GM12878 (cell line): ENCODE results near the gene C3. TPM values are rescaled to one million over a fixed set of nuclear protein-coding genes. Genes with fewer than 3 reads are reported as not detected.

Experiments
- CHD2 ChIP-seq: IDR thresholded peaks from 2 replicates; pipeline ENCODE4 v1.6.1; 2011; ENCODE audit warnings: low read depth, low read length, improper control_type of control experiment, borderline replicate concordance
- CREB1 ChIP-seq: IDR thresholded peaks from 2 replicates; pipeline ENCODE4 v1.6.1; 2012; ENCODE audit warnings: low read depth, mild to moderate bottlenecking, inconsistent platforms
- EZH2 ChIP-seq: IDR thresholded peaks from 2 replicates; pipeline ENCODE4 v1.6.1; 2012; ENCODE audit warnings: low read depth, mild to moderate bottlenecking, control low read depth, inconsistent platforms, low read length, borderline replicate concordance; ENCODE audit not compliant: control insufficient read depth
- FOS ChIP-seq: IDR thresholded peaks from 3 replicates; pipeline ENCODE4 v1.6.1; 2011; ENCODE audit warnings: borderline replicate concordance; ENCODE audit not compliant: insufficient read length; ENCODE audit errors: extremely low read depth
- HDAC2 ChIP-seq: fragments of 200-600 bp; sonication (generic); IDR thresholded peaks from 2 replicates; pipeline ENCODE4 v1.6.1; 2017
- HDGF ChIP-seq: fragments of 450-650 bp; IDR thresholded peaks from 2 replicates; pipeline ENCODE4 v1.6.1; 2016; ENCODE audit warnings: antibody characterized with exemption
- IKZF1 ChIP-seq: fragments of 450-650 bp; conservative IDR thresholded peaks from 2 replicates; pipeline ENCODE4 v1.6.1; 2017; ENCODE audit warnings: antibody characterized with exemption, mild to moderate bottlenecking
- IKZF2 ChIP-seq, 2 experiments: fragments of 450-650 bp; IDR thresholded peaks; 2 replicates each; pipeline ENCODE4 v1.6.1; 2017; ENCODE audit warnings: mild to moderate bottlenecking in 2 of 2, moderate library complexity in 2 of 2
- JUND ChIP-seq: IDR thresholded peaks from 2 replicates; pipeline ENCODE4 v1.6.1; 2012; ENCODE audit warnings: low read depth, mild to moderate bottlenecking, low read length, improper control_type of control experiment, moderate library complexity
- RELB ChIP-seq: fragments of 450-650 bp; IDR thresholded peaks from 2 replicates; pipeline ENCODE4 v1.6.1; 2017; ENCODE audit warnings: low read depth, mild to moderate bottlenecking, moderate library complexity
- SIX5 ChIP-seq: IDR thresholded peaks from 2 replicates; pipeline ENCODE4 v1.6.1; 2011; ENCODE audit warnings: mild to moderate bottlenecking, low read depth, low read length, moderate library complexity; ENCODE audit not compliant: severe bottlenecking
- SKIL ChIP-seq: fragments of 450-650 bp; IDR thresholded peaks from 2 replicates; pipeline ENCODE4 v1.6.1; 2017; ENCODE audit warnings: mild to moderate bottlenecking, low read depth, inconsistent platforms; ENCODE audit not compliant: poor library complexity, severe bottlenecking
- SMARCA5 ChIP-seq: fragments of 450-650 bp; IDR thresholded peaks from 2 replicates; pipeline ENCODE4 v1.6.1; 2017; ENCODE audit warnings: mild to moderate bottlenecking
- SPI1 ChIP-seq: IDR thresholded peaks from 2 replicates; pipeline ENCODE4 v1.6.1; 2011; ENCODE audit warnings: low read depth, mild to moderate bottlenecking, low read length, moderate library complexity, borderline replicate concordance; ENCODE audit not compliant: insufficient read depth
- SREBF1 ChIP-seq: IDR thresholded peaks from 2 replicates; pipeline ENCODE4 v1.6.1; 2012; ENCODE audit warnings: mild to moderate bottlenecking, low read length
- TCF3 ChIP-seq: IDR thresholded peaks from 2 replicates; pipeline ENCODE4 v1.6.1; 2012; ENCODE audit warnings: low read depth, mild to moderate bottlenecking, low read length, borderline replicate concordance; ENCODE audit not compliant: insufficient read depth
- ZBTB11 ChIP-seq: fragments of 450-650 bp; formaldehyde crosslinking; IDR thresholded peaks from 2 replicates; pipeline ENCODE4 v1.5.0; 2022; ENCODE audit warnings: mild to moderate bottlenecking, missing genetic modification characterization
- ZBTB4 ChIP-seq: fragments of 450-650 bp; formaldehyde crosslinking; IDR thresholded peaks from 2 replicates; pipeline ENCODE4 v1.4.0; 2022; ENCODE audit warnings: mild to moderate bottlenecking, moderate library complexity
- polyA plus RNA-seq, 11 experiments: library from polyadenylated mRNA; depleted of rRNA in 4 of 11; unstranded in 6 of 11; stranded (reverse) in 5 of 11; fragments of >200 nt; fragmentation: Nextera tagmentation in 4 of 11; fragmentation: Illumina TruSeq in 1 of 11; extraction: Ambion mirVana in 4 of 11; extraction: Trizol in 1 of 11; gene quantifications; 1 replicate in 1 of 11; 2 replicates in 10 of 11; pipeline versions ENCODE4 v1.2.1 to v1.2.3, GENCODE V29; 2011 to 2016; ENCODE audit warnings: inconsistent platforms in 2 of 11, missing spikeins in 2 of 11, low read depth in 1 of 11
- total RNA-seq, 4 experiments: library from RNA; depleted of rRNA in 3 of 4; stranded (reverse); fragments of >200 nt in 3 of 4; fragmentation: Illumina TruSeq in 1 of 4; extraction: Trizol in 1 of 4; gene quantifications; 2 replicates each; pipeline versions ENCODE4 v1.2.1 to v1.2.3, GENCODE V29; 2013 to 2021

Gene C3
- total and polyA plus RNA-seq, 10 of the 15 experiments (the other 5 are each of a cell fraction or from before 2014, with no cell fraction given), result 0.20 to 6.7 (median 0.72) TPM

- TF ChIP-seq TCF3 (no peak), SREBF1 (peak; percentile 100), ZBTB4 (CRISPR knock-in tag) (no peak), CHD2 (peak; percentile 97), FOS (peak; percentile 95), EZH2 (no peak), HDGF (peak; percentile 18; the same call in 1 of the 2 replicates), IKZF2 (IDR thresholded peaks at IDR 0.05) (0 out of 4 replicates have a peak, but pooled peaks of 1 of the 2 experiments have one; percentile 9), SIX5 (peak; percentile 78), HDAC2 (no peak), ZBTB11 (CRISPR knock-in tag) (peak; percentile 77), RELB (peak; percentile 99), SMARCA5 (0 out of 2 replicates have a peak, but pooled peaks have one; percentile 12), CREB1 (peak; percentile 98), JUND (peak; percentile 100), SPI1 (no peak), IKZF1 (peak; percentile 82), SKIL (peak; percentile 92)
These were observed 16.9 kb upstream of the C3 start, which contains the start of gene GPR108 (continued) for GRCh38 chr19:6737284-6737872.
